AG09319 (cell line): ENCODE results near the gene RHAG.

ENCODE experiments used
- DNase-seq: peaks from one replicate; pipeline ENCODE4 v3.0.0-alpha.2; 2010; ENCODE audit warnings: low read depth; ENCODE audit errors: extremely low read depth
- CTCF ChIP-seq: IDR thresholded peaks from 2 replicates; pipeline ENCODE4 v1.5.1; 2011; ENCODE audit warnings: low read depth, mild to moderate bottlenecking, inconsistent platforms, low read length, moderate library complexity

The RHAG gene

GRCh38 chr6:49556429-49556837 is 80.2 kb downstream of the RHAG start:
- TF ChIP-seq CTCF: no peak
- DNase-seq: no peak

- DNase-seq: no peak
- TF ChIP-seq CTCF: no peak
Measured at GRCh38 chr6:49555951-49556350, 80.7 kb downstream of the RHAG start.
